Measurements from ENCODE around the gene FAM83G. TPM values are rescaled to one million over a fixed set of nuclear protein-coding genes. Genes with fewer than 3 reads are reported as not detected.

The FAM83G gene
- total RNA-seq, 5 donors from 2014 or later (not counting 1 experiment from before 2014, with no cell fraction given), result 4.9 to 23.3 (median 20.8) TPM

- no peak overlapping the region for H3K27ac Mint-ChIP-seq
- Histone ChIP-seq H3K9me3 (no peaks in the 10 kb centered on the region), H3K27me3 (replicated peaks in 1 of 2; ENCODE audit: control insufficient read depth in 2 of 2, extremely low read depth in 1 of 2, insufficient read depth in 2 of 2, low read length in 1 of 2) (no peaks in the 10 kb centered on the region), H3K36me3 (ENCODE audit: control insufficient read depth in 2 of 2, extremely low read depth in 1 of 2, insufficient read depth in 1 of 2, low read length in 1 of 2) (peaks cover 2 to 5% of the 10 kb centered on the region in 2 donors), H3K27ac (ENCODE audit: low read length) (no peak overlapping the region), H3K4me1 (ENCODE audit: control insufficient read depth in 1 of 2, extremely low read depth in 1 of 2, insufficient read depth in 2 of 2, low read length in 2 of 2) (peaks cover 0 to 13% of the 10 kb centered on the region in 2 experiments), H3K4me3 (ENCODE audit: control insufficient read depth in 1 of 2, extremely low read depth in 1 of 2, low read length in 1 of 2) (no peak overlapping the region)
- POLR2A ChIA-PET, result no interaction called here
- DNase-seq, result no peak
- no peaks in the 10 kb centered on the region for H3K9me3 Mint-ChIP-seq
- no peaks in the 10 kb centered on the region for H3K27me3 Mint-ChIP-seq
- H3K36me3 Mint-ChIP-seq, result no peaks in the 10 kb centered on the region
- 82% methylated on average over 12 of the region's 19 CpGs for WGBS (ENCODE audit: insufficient coverage)
- H3K4me3 Mint-ChIP-seq, result no peak overlapping the region
- CTCF ChIA-PET, result no interaction called here
- peaks cover 0 to 9% (median 7%) of the 10 kb centered on the region in 3 donors for H3K4me1 Mint-ChIP-seq
- ATAC-seq (replicated peaks in 1 of 4), result no peak
These were observed 37.5 kb downstream of the FAM83G start for GRCh38 chr17:18966831-18967624.

GRCh38 chr17:18965530-18966236, 38.9 kb downstream of the FAM83G start:
- 81% methylated on average over 7 of the region's 14 CpGs for WGBS (ENCODE audit: insufficient coverage)
- Mint-ChIP-seq H3K36me3 (no peaks in the 10 kb centered on the region), H3K9me3 (no peaks in the 10 kb centered on the region), H3K27ac (no peak overlapping the region), H3K27me3 (peaks cover 0 to 3% of the 10 kb centered on the region in 2 donors), H3K4me3 (no peak overlapping the region), H3K4me1 (peaks cover 3 to 14% (median 13%) of the 10 kb centered on the region in 3 donors)
- Histone ChIP-seq H3K4me3 (ENCODE audit: control insufficient read depth in 1 of 2, extremely low read depth in 1 of 2, low read length in 1 of 2) (no peak overlapping the region), H3K9me3 (no peaks in the 10 kb centered on the region), H3K36me3 (ENCODE audit: control insufficient read depth in 2 of 2, extremely low read depth in 1 of 2, insufficient read depth in 1 of 2, low read length in 1 of 2) (no peaks in the 10 kb centered on the region), H3K27ac (ENCODE audit: low read length) (no peak overlapping the region), H3K4me1 (ENCODE audit: control insufficient read depth in 1 of 2, extremely low read depth in 1 of 2, insufficient read depth in 2 of 2, low read length in 2 of 2) (peaks cover 0 to 26% of the 10 kb centered on the region in 2 experiments), H3K27me3 (replicated peaks in 1 of 2; ENCODE audit: control insufficient read depth in 2 of 2, extremely low read depth in 1 of 2, insufficient read depth in 2 of 2, low read length in 1 of 2) (peaks cover 0 to 4% of the 10 kb centered on the region in 2 experiments)
- ChIA-PET POLR2A (no interaction called here), CTCF (no interaction called here)
- ATAC-seq (replicated peaks in 1 of 4), result no peak
- no peak for DNase-seq

GRCh38 chr17:18964550-18964949, 40.0 kb downstream of the FAM83G start:
- 90% methylated on average over 6 of the region's 9 CpGs for WGBS (ENCODE audit: insufficient coverage)
- peaks cover 0 to 30% of the 10 kb centered on the region in 2 experiments for H3K4me1 ChIP-seq (ENCODE audit: control insufficient read depth in 1 of 2, extremely low read depth in 1 of 2, insufficient read depth in 2 of 2, low read length in 2 of 2)
- ATAC-seq (replicated peaks in 1 of 4), result no peak
- H3K9me3 Mint-ChIP-seq, result no peaks in the 10 kb centered on the region
- H3K4me3 Mint-ChIP-seq, result no peak overlapping the region
- H3K9me3 ChIP-seq, result no peaks in the 10 kb centered on the region
- peaks cover 0 to 3% of the 10 kb centered on the region in 2 donors for H3K27me3 Mint-ChIP-seq
- H3K4me3 ChIP-seq (ENCODE audit: control insufficient read depth in 1 of 2, extremely low read depth in 1 of 2, low read length in 1 of 2), result no peak overlapping the region
- H3K36me3 Mint-ChIP-seq, result no peaks in the 10 kb centered on the region
- peaks cover 0 to 4% of the 10 kb centered on the region in 2 experiments for H3K27me3 ChIP-seq (replicated peaks in 1 of 2; ENCODE audit: control insufficient read depth in 2 of 2, extremely low read depth in 1 of 2, insufficient read depth in 2 of 2, low read length in 1 of 2)
- H3K4me1 Mint-ChIP-seq, result peaks cover 7 to 15% (median 8%) of the 10 kb centered on the region in 3 donors
- DNase-seq, result no peak
- H3K27ac ChIP-seq (ENCODE audit: low read length), result no peak overlapping the region
- CTCF ChIA-PET, result no interaction called here
- POLR2A ChIA-PET, result no interaction called here
- no peaks in the 10 kb centered on the region for H3K36me3 ChIP-seq (ENCODE audit: control insufficient read depth in 2 of 2, extremely low read depth in 1 of 2, insufficient read depth in 1 of 2, low read length in 1 of 2)
- H3K27ac Mint-ChIP-seq, result peak overlapping the region in 1 of 2 donors; percentile 17

DNA sequence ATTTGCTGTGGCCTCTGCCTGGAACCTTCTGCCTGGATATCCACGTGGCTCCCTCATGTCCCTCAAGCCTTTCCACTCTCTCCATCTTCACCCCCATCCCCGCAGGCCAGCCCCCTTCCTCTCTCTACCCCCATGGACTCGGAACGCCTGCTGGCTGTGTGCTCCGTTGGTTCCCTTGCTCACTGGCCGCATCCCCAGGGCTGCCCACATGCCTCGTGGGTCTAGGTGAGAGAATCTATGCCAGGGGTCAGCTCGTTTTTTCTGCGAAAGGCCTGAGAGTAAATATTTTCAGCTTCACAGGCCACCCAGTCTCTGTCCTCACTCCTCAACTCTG, 40.6 kb downstream of the FAM83G start:
- Mint-ChIP-seq H3K4me3 (no peak overlapping the region), H3K9me3 (no peaks in the 10 kb centered on the region), H3K36me3 (no peaks in the 10 kb centered on the region), H3K27ac (no peak overlapping the region), H3K27me3 (peaks cover 0 to 3% of the 10 kb centered on the region in 2 donors), H3K4me1 (peaks cover 8 to 12% (median 8%) of the 10 kb centered on the region in 3 donors)
- DNase-seq (no peak), ATAC-seq (replicated peaks in 1 of 4) (no peak)
- ChIA-PET POLR2A (no interaction called here), CTCF (interaction anchor here in 1 of 2 donors (0.6 kb wide), 1 partner anchor 754 kb away, joined by 3 read pairs; no protein-coding TSS in a partner anchor)
- Histone ChIP-seq H3K27me3 (replicated peaks in 1 of 2; ENCODE audit: control insufficient read depth in 2 of 2, extremely low read depth in 1 of 2, insufficient read depth in 2 of 2, low read length in 1 of 2) (peaks cover 0 to 4% of the 10 kb centered on the region in 2 experiments), H3K36me3 (ENCODE audit: control insufficient read depth in 2 of 2, extremely low read depth in 1 of 2, insufficient read depth in 1 of 2, low read length in 1 of 2) (no peaks in the 10 kb centered on the region), H3K4me1 (ENCODE audit: control insufficient read depth in 1 of 2, extremely low read depth in 1 of 2, insufficient read depth in 2 of 2, low read length in 2 of 2) (peaks cover 0 to 26% of the 10 kb centered on the region in 2 experiments), H3K4me3 (ENCODE audit: control insufficient read depth in 1 of 2, extremely low read depth in 1 of 2, low read length in 1 of 2) (no peak overlapping the region), H3K9me3 (no peaks in the 10 kb centered on the region), H3K27ac (ENCODE audit: low read length) (no peak overlapping the region)
- 91% methylated on average over 9 of the region's 9 CpGs for WGBS (ENCODE audit: insufficient coverage)

DNA sequence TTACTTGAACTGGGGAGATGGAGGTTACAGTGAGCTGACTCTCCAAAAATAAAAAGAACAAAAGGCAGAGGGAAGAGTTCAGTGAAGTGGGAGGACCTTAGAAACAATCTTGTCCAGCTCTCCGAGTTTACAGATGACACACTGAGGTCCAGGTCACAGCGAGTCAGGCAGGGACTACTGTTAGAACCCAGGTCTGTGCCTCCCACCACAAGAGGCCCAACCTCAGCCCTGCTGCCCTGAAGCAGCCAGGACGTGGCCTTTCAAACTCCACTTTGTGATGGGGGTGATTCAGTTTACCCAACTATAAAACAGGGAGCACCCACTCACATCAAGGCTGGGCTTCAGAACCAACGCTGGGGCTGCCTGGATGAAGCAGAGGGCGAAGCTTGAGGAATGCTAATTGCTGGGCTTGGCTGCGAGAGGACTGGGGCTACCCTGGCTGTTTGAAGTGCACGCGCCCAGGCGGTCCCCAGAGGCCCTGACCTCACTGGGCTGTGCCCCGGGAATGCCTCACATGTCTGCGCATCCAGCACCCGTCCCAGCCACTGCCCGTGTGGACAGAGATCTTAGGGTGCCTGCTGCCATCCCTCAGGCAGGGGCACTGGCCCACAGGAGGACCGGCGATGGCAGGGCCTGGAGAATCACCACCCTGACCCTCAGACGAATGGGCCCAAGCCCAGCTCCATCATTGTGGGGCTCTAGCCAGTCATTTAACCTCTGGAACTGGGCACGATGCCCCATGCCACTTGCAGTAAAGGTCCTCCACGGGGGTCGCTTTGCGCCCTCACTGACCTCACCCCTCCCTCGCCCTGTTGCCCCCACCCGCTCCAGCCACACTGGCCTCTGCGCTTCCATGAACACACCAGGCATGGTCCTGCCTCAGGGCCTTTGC, 41.2 kb downstream of the FAM83G start:
- Mint-ChIP-seq H3K27me3 (peaks cover 0 to 3% of the 10 kb centered on the region in 2 donors), H3K4me3 (no peak overlapping the region), H3K36me3 (no peaks in the 10 kb centered on the region), H3K4me1 (peaks cover 8 to 14% (median 12%) of the 10 kb centered on the region in 3 donors), H3K9me3 (no peaks in the 10 kb centered on the region), H3K27ac (no peak overlapping the region)
- H3K27me3 ChIP-seq (replicated peaks in 1 of 2; ENCODE audit: control insufficient read depth in 2 of 2, extremely low read depth in 1 of 2, insufficient read depth in 2 of 2, low read length in 1 of 2), result peaks cover 0 to 4% of the 10 kb centered on the region in 2 experiments
- H3K36me3 ChIP-seq (ENCODE audit: control insufficient read depth in 2 of 2, extremely low read depth in 1 of 2, insufficient read depth in 1 of 2, low read length in 1 of 2), result no peaks in the 10 kb centered on the region
- H3K9me3 ChIP-seq, result no peaks in the 10 kb centered on the region
- peaks cover 0 to 25% of the 10 kb centered on the region in 2 experiments for H3K4me1 ChIP-seq (ENCODE audit: control insufficient read depth in 1 of 2, extremely low read depth in 1 of 2, insufficient read depth in 2 of 2, low read length in 2 of 2)
- 93% methylated on average over 20 of the region's 23 CpGs for WGBS (ENCODE audit: insufficient coverage)
- ATAC-seq (replicated peaks in 1 of 4) (no peak), DNase-seq (no peak)
- H3K27ac ChIP-seq (ENCODE audit: low read length), result no peak overlapping the region
- CTCF ChIA-PET, result interaction anchor here in 1 of 2 donors (0.6 kb wide), 1 partner anchor 754 kb away, joined by 3 read pairs; no protein-coding TSS in a partner anchor
- no peak overlapping the region for H3K4me3 ChIP-seq (ENCODE audit: control insufficient read depth in 1 of 2, extremely low read depth in 1 of 2, low read length in 1 of 2)
- POLR2A ChIA-PET, result no interaction called here

- Mint-ChIP-seq H3K4me1 (peaks cover 10 to 23% (median 16%) of the 10 kb centered on the region in 3 donors), H3K36me3 (no peaks in the 10 kb centered on the region), H3K27me3 (peaks cover 0 to 3% of the 10 kb centered on the region in 2 donors), H3K9me3 (no peaks in the 10 kb centered on the region), H3K4me3 (no peak overlapping the region), H3K27ac (no peak overlapping the region)
- ChIA-PET POLR2A (no interaction called here), CTCF (interaction anchor here (0.6 to 1.9 kb wide), 2 partner anchors 19 to 49 kb away, joined by 3 to 10 read pairs; no protein-coding TSS in a partner anchor)
- Histone ChIP-seq H3K27ac (ENCODE audit: low read length) (no peak overlapping the region), H3K4me3 (ENCODE audit: control insufficient read depth in 1 of 2, extremely low read depth in 1 of 2, low read length in 1 of 2) (no peak overlapping the region), H3K27me3 (replicated peaks in 1 of 2; ENCODE audit: control insufficient read depth in 2 of 2, extremely low read depth in 1 of 2, insufficient read depth in 2 of 2, low read length in 1 of 2) (peaks cover 0 to 4% of the 10 kb centered on the region in 2 experiments), H3K4me1 (ENCODE audit: control insufficient read depth in 1 of 2, extremely low read depth in 1 of 2, insufficient read depth in 2 of 2, low read length in 2 of 2) (peaks cover 0 to 25% of the 10 kb centered on the region in 2 experiments), H3K9me3 (no peaks in the 10 kb centered on the region), H3K36me3 (ENCODE audit: control insufficient read depth in 2 of 2, extremely low read depth in 1 of 2, insufficient read depth in 1 of 2, low read length in 1 of 2) (no peaks in the 10 kb centered on the region)
- 85% methylated on average over 5 of the region's 6 CpGs for WGBS (ENCODE audit: insufficient coverage)
- ATAC-seq (replicated peaks in 1 of 4) (no peak), DNase-seq (no peak)
These were observed 42.1 kb downstream of the FAM83G start for GRCh38 chr17:18962494-18962815.
